Measurements from ENCODE around the gene WDR27.

DNA sequence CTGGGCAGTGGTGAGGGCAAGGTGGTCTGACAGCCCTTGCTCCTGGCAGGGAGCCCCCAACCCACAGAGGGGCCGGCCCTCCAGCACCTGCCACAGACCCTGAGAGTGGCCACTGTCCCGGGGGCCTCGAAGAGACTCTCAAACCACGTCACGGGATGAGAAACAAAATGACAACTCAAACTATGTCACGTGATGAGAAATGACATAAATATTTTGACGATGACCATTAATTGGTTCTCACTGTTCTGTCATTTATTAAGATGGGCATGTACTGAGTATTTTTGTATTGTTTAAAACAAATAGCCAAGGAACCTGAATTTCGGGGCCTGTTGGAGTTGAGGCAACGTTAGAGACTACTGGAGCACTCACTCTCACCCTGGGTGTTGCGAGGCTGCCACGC is 135.5 kb downstream of the WDR27 start:
- TF ChIP-seq, protein P1, sequence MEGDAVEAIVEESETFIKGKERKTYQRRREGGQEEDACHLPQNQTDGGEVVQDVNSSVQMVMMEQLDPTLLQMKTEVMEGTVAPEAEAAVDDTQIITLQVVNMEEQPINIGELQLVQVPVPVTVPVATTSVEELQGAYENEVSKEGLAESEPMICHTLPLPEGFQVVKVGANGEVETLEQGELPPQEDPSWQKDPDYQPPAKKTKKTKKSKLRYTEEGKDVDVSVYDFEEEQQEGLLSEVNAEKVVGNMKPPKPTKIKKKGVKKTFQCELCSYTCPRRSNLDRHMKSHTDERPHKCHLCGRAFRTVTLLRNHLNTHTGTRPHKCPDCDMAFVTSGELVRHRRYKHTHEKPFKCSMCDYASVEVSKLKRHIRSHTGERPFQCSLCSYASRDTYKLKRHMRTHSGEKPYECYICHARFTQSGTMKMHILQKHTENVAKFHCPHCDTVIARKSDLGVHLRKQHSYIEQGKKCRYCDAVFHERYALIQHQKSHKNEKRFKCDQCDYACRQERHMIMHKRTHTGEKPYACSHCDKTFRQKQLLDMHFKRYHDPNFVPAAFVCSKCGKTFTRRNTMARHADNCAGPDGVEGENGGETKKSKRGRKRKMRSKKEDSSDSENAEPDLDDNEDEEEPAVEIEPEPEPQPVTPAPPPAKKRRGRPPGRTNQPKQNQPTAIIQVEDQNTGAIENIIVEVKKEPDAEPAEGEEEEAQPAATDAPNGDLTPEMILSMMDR (IDR thresholded peaks at IDR 0.05; ENCODE audit: low read length): no peak
- no peak for TF ChIP-seq EZH2 (optimal IDR thresholded peaks at IDR 0.05; ENCODE audit: low read depth, low read length)
